Activated CD4-positive, CD25-positive, alpha-beta regulatory T cell (primary cell): ENCODE data around the gene EEPD1.

Source experiments
- DNase-seq, 4 experiments: peaks; one replicate each; lab custom pipeline; 2025; lab: John Stamatoyannopoulos, UW

Gene EEPD1

DNA sequence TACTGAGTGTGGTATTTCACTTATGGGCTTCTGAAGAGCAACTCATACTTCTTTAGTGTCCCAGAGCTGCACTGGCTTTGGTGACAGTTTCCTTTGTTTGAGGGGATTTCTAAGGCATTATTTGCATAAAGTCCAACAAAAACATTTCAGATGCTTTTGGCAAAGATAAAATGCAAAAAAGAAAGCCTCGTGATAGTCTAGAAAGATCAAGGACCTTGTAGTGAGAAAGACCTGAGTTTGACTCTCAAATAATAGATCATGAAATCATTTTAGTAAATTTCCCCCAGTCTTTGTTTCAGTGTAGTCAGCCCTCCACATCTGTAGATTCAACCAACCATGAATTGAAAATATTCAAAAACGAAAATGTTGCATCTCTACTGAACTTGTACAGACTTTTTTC, 107.4 kb downstream of the EEPD1 start:
- no peak for DNase-seq

DNA sequence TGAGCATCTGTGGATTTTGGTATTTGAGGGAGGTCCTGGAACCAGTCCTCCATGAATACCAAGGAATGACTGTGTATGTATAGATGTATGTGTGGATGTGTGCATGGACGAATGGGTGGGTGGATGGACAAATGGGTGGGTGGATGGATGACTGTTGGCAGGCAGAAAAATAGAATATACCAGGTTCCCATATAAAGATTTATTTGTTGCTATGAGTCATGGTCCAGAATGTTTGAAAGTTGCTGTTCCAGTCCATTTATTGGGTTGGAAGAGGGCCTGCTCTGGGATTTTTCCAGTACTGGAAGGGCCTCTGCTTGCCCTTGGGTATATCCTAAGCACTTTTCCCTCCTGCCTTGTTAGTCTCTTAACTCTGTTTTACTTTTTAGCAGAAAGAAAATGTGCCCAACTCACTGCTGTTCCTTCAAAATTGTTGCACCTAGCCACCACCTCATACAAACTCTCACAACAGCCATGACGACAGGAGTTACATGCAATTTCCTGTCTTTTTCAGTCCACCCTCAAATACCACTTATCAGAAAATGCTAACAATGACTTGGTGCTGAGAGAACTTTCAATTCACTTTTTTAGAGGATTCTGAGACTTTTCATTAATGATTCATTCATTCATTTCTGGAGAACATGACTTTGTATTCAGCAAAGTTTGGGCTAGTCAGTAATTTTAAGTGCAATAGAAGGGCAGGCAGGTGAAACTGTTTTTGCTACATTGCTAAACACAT, 108.1 kb downstream of the EEPD1 start:
- no peak for DNase-seq

DNA sequence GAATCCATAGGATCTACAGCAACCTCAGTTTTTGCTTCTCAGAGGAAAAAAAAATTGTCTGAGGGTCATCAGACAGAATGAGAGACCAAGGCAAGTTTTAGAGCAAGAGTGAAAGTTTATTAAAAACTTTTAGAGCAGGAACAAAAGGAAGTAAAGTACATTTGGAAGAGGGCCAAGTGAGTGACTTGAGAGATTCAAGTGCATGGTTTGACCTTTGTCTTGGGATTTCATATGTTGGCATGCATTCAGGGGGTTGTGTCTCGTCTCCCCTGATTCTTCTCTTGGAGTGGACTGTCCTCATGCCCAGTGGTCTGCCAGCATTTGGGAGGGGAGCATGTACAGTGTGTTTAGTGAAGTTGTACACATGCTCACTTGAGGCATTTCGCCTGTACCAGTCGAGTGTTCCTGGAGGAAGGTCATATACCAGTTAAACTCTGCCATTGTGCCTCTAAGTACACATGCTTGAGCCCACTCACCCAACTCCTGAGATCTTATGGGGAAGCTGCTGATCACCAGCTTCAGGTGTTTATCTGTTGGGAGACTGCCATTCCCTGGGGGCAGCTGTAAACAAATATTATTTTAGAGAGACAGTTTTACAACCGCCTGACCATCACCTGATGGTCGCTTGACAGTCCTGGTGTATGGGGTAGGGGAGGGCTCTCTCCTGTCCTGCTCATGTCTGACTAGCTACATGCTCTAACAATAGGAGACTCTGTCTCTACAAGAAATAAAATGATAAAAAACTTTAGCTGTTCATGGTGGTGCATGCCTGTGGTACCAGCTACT, 109.4 kb downstream of the EEPD1 start:
- DNase-seq = no peak

DNA sequence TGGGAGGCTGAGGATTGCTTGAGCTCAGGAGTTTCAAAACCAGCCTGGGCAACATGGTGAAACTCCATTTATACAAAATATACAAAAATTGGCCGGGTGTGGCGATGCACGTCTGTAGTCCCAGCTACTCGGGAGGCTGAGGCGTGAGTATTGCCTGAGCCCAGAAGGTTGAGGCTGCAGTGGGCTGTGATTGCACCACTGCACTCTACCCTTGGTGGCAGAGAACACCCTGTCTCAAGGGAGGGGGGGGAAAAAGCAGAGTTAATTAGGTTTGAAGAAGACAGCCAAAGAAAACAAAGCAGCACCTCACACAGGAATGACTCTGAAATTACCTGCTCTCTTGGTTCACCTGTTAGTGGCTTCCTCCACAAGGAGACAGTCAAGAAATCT, 110.0 kb downstream of the EEPD1 start:
- DNase-seq = no peak

- no peak for DNase-seq
Measured at GRCh38 chr7:36264123-36264801, 111.2 kb downstream of the EEPD1 start.

- no peak for DNase-seq
Measured at GRCh38 chr7:36264913-36265516, 112.0 kb downstream of the EEPD1 start.

- no peak for DNase-seq
Measured at GRCh38 chr7:36265680-36266079, 112.6 kb downstream of the EEPD1 start.

GRCh38 chr7:36266190-36266589, 113.1 kb downstream of the EEPD1 start:
- DNase-seq = no peak

DNA sequence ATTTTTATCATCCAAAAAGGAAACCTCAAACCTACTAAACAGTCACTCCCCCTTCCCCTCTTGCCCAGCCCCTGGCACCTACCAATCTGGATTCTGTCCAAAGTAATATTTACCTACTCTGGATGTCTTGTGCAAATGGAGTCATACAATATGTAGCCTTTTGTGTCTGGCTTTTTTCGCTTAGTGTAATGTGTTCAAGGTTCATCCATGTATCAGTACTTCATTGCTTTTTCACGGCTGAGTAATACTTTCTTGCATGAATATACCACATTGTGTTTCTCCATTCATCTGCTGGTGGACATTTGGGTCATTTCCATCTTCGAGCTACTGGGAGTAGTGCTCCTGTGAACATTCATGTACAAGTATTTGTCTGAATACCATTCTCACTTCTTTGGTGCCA, 113.6 kb downstream of the EEPD1 start:
- no peak for DNase-seq

- DNase-seq = no peak
Measured at GRCh38 chr7:36272211-36272566, 119.1 kb downstream of the EEPD1 start.

DNA sequence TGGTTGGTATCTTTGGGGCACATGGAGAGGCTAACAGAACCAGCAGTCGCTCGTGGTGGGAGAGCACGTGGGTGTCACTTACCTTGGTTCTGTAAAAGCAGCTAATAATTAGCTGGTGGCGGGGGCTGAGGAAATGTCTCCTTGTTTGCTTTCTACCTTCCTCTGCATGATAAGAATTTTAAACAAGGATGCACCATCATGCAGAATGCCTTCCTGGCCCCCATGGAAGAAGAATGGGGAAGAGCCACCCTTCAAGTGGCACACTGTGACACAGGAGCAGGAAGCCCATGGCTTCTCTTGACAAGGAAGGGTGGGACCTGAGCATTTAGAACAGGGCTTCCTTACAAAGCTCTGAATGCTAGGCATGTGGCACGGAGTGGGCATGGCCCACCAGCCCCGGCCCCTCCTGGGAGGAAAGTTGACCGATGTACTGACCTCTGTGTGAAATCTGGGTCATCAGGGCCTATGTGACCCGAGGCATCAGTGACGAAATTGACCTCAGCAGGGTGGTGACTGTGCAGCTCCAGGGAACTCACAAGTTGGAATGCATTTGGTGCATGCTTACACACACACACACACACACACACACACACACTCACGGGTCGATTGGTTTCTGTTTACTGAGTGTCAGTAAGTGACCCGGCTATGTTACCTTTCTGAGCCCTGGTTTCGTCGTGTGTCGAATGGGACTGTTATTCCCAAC, 119.7 kb downstream of the EEPD1 start:
- DNase-seq = no peak

DNA sequence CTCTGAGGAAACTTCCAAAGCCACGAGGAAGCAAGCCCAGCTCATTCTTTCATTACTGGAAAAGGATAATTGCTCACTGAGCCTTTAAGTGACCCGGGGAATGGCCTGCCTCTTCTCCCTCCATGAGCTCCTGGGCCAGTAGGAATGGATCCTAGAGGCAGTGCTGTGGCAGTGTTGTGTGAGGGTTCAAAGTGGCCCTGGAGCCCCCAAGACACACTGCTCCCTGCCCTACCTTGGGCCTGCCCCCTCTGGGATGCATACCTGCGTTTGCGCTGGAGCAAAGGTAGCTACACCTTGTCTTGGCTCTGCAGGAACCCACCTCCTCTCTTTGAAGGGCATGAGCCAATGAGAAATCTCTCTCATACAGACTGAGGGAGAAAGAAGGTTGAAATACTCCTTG, 120.8 kb downstream of the EEPD1 start:
- DNase-seq = no peak

DNA sequence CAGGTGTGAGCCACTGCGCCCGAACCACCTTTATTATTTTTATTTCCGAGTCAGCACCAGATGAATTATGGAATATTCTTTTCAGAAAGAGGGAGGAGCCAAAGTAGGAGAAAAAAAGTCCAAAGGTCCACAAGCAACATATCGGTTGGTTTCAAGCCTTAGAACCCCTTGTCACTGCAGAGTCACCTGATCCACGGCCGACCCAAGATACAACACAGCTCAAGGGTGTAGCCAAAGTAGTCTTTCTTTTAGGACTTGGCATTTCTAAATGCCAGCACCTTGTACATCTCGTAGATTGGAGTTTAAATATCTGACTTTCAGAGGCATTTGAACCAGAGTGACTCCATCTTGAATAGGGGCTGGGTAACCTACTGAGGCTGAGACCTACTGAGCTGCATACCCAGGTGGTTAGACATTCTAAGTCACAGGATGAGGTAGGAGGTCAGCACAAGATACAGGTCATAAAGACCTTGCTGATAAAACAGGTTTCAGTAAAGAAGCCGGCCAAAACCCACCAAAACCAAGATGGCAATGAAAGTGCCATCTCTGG, 122.8 kb downstream of the EEPD1 start:
- DNase-seq = no peak

- DNase-seq = no peak
Measured at GRCh38 chr7:36276428-36277248, 123.6 kb downstream of the EEPD1 start.

DNA sequence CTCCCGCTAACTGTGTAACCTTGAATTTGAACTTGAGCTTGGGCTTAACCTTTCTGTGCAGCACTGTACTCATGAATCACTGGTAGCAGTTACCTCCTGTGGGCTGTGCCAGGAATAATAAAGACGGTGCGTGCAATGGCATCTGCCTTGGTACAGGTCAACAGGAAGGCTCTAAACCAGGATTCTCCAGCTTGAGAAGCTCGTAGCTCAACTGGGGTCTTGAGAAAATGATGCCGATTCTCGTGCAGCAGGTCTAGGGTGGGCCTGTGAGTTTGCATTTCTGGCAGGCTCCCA, 124.1 kb downstream of the EEPD1 start:
- no peak for DNase-seq

DNA sequence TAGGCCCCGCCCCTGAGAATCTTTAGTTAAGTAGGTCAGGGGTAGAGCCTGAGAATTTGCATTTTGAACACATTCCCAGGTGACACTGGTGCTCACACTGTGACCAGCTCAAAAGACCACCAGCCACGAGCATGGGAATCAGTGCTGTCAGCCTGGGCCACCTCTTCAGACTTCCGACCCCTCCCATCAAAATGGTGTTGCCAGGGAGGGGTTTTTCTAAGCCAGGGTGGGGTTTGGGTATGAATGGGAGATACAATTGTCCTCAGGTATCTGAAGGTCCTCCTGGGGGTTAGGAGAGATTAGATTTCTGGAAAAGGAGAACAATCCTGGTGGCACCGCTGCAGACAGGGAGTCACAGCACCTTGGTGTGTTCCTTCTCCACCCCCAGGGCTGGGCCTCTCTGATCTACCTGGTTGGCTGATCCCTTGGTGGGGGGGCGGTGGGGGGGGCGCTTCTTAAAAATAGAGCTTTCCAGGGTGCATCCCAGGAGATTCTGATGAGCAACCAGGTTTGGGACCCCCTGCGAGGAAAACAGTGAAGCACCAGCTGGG, 125.1 kb downstream of the EEPD1 start:
- DNase-seq = no peak

DNA sequence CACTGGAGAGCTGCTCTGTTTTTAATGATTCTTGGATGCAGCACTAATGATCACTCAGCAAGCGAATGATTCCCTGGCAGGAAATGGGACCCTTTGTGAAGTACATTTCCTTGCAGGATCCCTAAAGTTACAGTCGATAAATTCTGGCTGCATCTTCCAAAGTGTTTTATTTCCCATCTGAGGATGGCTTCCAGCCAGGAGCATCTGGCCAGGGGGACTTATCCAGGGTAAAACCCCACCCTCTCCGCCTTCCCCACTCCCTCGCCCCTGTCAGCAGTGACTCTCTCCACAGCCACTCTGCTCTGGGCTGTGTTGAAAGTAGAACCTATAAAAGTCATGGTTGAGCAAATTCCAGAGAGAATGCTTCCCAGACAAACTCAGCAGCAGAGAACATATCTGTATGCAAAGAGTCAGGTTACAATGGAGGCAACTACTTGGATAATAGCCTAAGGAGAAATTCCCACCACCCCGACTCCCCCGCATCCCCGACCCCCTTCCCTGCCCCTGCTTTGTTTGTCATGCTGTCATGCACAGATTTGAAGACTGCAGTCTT, 125.6 kb downstream of the EEPD1 start:
- no peak for DNase-seq

DNA sequence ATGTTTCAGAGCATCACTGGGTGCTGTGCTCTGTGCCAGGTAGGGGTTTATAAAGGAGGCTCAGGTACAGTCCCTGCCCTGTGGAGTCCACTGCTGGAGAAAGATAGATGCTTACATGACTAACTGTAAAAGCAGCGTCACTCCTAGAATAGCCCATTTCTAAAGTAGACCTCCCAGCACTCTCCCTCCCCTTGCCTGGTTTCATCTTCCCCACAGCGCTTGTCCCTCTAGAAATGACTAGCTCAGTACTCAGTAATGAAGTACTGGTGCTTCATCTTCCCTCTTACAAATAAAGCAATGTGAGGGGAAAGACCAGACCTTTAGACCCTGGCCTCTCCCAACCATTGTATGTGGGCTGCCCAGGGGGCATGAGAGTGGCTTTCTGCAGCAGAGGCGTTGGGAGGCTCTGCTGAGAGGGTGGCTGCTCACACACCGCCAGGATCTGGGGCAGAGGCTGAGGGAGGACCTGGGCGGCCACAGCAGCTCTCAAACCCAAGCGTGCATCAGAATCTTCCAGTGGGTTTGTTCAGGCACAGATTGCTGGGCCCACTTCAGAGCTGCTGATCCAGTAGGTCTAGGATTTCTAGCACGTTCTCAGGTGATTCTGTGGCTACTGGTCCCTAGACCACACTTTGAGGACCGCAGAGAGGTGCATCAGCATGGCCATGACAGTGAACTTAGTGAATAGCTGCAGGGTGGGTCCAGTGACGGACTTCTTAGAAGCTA, 126.3 kb downstream of the EEPD1 start:
- no peak for DNase-seq

DNA sequence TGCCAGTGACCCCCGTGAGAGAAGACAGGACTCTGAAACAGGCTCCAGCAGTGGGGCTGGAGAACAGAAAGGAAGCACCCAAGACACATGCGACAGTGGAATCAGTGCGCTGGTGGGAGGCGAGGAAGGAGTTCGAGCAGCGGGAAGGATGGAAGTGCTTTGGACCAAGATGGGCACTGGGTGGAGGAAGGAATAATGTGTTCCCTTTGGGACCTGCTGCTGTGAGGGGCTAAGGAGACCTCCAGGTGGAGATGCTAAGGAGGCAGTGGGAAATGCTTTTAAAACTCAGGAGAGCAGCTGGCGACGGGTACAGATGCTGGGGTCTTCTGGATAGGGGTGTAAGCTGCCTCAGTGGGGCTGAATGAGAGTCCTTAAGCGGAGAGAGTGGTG, 126.9 kb downstream of the EEPD1 start:
- DNase-seq = no peak
